ENCODE data around the gene COL9A1. TPM values are rescaled to one million over a fixed set of nuclear protein-coding genes. Genes with fewer than 3 reads are reported as not detected.

The COL9A1 gene
- total and polyA plus RNA-seq, 2 of the 4 experiments (the other 2 are of a cell fraction) = not detected

DNA sequence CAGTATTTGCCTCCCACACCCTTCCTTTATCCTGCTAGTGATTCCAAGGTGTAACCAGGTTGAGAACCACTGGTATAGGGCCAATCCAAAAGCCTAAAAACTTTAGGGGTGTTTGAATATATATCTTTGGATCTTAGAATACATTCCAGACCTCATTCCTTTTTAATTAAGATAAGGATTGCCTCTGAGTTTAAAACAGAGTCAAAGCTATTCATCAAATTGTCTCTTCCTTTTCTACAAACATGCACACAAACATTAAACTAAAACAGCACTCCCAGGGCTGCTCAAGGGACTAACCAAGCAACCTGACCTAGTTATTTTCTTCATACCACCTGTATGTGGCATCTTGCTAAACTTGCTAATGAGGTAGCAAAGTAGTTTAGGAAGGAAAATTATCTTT is 22.1 kb upstream of the COL9A1 start:
- Histone ChIP-seq H3K79me1 (ENCODE audit: low read depth in 1 of 2, low read length in 2 of 2) (no peaks in the 10 kb centered on the region), H2AK5ac (ENCODE audit: low read depth, low read length) (no peak overlapping the region), H3K36me3 (ENCODE audit: control insufficient read depth, insufficient read depth, low read length) (no peaks in the 10 kb centered on the region), H3K4ac (ENCODE audit: low read depth, low read length) (no peak overlapping the region), H3K27me3 (ENCODE audit: control insufficient read depth, insufficient read depth, low read length) (peaks cover 5% of the 10 kb centered on the region; the same call in 1 of the 2 replicates), H3K9ac (ENCODE audit: low read depth, low read length) (no peak overlapping the region), H4K8ac (ENCODE audit: low read depth in 2 of 2, low read length in 2 of 2) (no peak overlapping the region), H2BK20ac (ENCODE audit: low read depth, low read length) (no peak overlapping the region), H3K9me3 (ENCODE audit: control insufficient read depth, insufficient read depth, low read length) (no peaks in the 10 kb centered on the region), H2BK5ac (ENCODE audit: low read depth, low read length, poor library complexity, severe bottlenecking) (no peak overlapping the region), H3K4me3 (ENCODE audit: insufficient read depth, low read depth, low read length) (no peak overlapping the region), H4K91ac (ENCODE audit: insufficient read depth, low read depth, low read length) (no peak overlapping the region), H3K18ac (ENCODE audit: low read depth, low read length) (no peak overlapping the region), H4K20me1 (ENCODE audit: insufficient read depth, low read length) (no peaks in the 10 kb centered on the region), H3K14ac (replicated peaks; ENCODE audit: low read depth, low read length) (no peak overlapping the region), H2BK120ac (ENCODE audit: low read depth, low read length) (no peak overlapping the region), H3K56ac (ENCODE audit: extremely low read depth, insufficient read depth, low read length) (no peak overlapping the region), H2BK15ac (ENCODE audit: low read depth, low read length) (no peak overlapping the region), H3K4me2 (ENCODE audit: low read depth, low read length) (no peak overlapping the region), H3K9me1 (ENCODE audit: insufficient read depth, low read length) (no peaks in the 10 kb centered on the region), H4K5ac (ENCODE audit: low read depth, low read length) (no peak overlapping the region), H3K4me1 (ENCODE audit: control insufficient read depth, insufficient read depth, low read length) (no peaks in the 10 kb centered on the region), H2AFZ (replicated peaks; ENCODE audit: low read length, poor library complexity) (no peak overlapping the region), H3K23ac (ENCODE audit: low read depth, low read length) (no peak overlapping the region), H2AK9ac (replicated peaks; ENCODE audit: low read depth, low read length, poor library complexity) (no peak overlapping the region), H3K27ac (ENCODE audit: insufficient read depth, low read length) (no peak overlapping the region)
- ChIA-PET CTCF (no interaction called here), POLR2A (ENCODE audit: unreplicated experiment) (no interaction called here)
- no TSS peak for BruUV-seq (replicated peaks)
- in situ Hi-C loops (cut with MboI; ENCODE audit: low sequenced_read_pairs) = no loop called here
- dilution Hi-C loops (cut with HindIII; ENCODE audit: low sequenced_read_pairs, unreplicated experiment) = no loop called here
- intact Hi-C loops (cut with micrococcal nuclease) = no loop called here
- ATAC-seq (ENCODE audit: low read depth) (no peak), DNase-seq (no peak)
- TF ChIP-seq ELK1 (IDR thresholded peaks at IDR 0.05; ENCODE audit: borderline replicate concordance, low read depth, low read length) (no peak), MAZ (IDR thresholded peaks at IDR 0.05; ENCODE audit: borderline replicate concordance, low read depth, low read length) (no peak), MAFK (IDR thresholded peaks at IDR 0.05; ENCODE audit: low read depth, low read length) (no peak), RCOR1 (IDR thresholded peaks at IDR 0.05; ENCODE audit: insufficient replicate concordance, low read length) (no peak), POLR2A (IDR thresholded peaks at IDR 0.05; ENCODE audit: low read depth, low read length) (no peak), NFE2L2 (IDR thresholded peaks at IDR 0.05; ENCODE audit: low read depth, low read length) (no peak), CEBPB (IDR thresholded peaks at IDR 0.05; ENCODE audit: low read depth, low read length) (no peak), CTCF (conservative IDR thresholded peaks at IDR 0.05; ENCODE audit: low read depth, low read length) (no peak), FOS (IDR thresholded peaks at IDR 0.05; ENCODE audit: low read depth, low read length) (no peak), RFX5 (IDR thresholded peaks at IDR 0.05; ENCODE audit: low read depth, low read length) (no peak), BHLHE40 (IDR thresholded peaks at IDR 0.05; ENCODE audit: low read depth, low read length) (no peak), SMC3 (IDR thresholded peaks at IDR 0.05; ENCODE audit: low read depth, low read length) (no peak), USF2 (IDR thresholded peaks at IDR 0.05; ENCODE audit: low read depth, low read length) (no peak), CHD1 (IDR thresholded peaks at IDR 0.05; ENCODE audit: low read depth, low read length) (no peak)
